Measurements from ENCODE around the gene STAT3.

Gene STAT3

DNA sequence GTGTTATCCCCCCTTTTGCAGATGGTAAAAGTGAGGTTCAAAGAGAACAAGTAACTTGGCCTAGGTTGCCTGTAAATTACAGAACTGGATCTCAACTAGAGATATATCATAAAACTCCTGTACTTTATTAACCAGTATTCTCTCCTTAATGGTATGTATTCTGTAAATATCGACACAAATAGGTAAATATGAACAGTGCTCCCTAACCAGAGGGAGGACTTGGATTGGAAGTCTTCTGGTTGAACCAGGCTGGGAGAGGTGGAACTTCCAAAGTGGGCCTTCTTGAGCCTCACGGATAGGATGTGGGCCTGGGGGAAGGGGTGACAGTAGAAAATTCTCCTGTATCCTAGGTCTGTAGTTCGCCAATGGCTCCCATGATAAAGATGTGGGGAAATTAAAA lies 92.2 kb downstream of the STAT3 start:
- TF ChIP-seq CTCF (IDR thresholded peaks at IDR 0.05; ENCODE audit: low read depth, low read length) = no peak
- TF ChIP-seq POLR2A (IDR thresholded peaks at IDR 0.05; ENCODE audit: extremely low read depth, insufficient read length) = no peak
- TF ChIP-seq, protein P1, sequence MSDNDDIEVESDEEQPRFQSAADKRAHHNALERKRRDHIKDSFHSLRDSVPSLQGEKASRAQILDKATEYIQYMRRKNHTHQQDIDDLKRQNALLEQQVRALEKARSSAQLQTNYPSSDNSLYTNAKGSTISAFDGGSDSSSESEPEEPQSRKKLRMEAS (IDR thresholded peaks at IDR 0.05; ENCODE audit: low read depth, low read length) = no peak
- no peak for TF ChIP-seq MYC (IDR thresholded peaks at IDR 0.05; ENCODE audit: low read depth, low read length)
- no peak for DNase-seq (ENCODE audit: low read depth)
- no peak overlapping the region for H3K4me3 ChIP-seq (ENCODE audit: low read depth, low read length)

DNA sequence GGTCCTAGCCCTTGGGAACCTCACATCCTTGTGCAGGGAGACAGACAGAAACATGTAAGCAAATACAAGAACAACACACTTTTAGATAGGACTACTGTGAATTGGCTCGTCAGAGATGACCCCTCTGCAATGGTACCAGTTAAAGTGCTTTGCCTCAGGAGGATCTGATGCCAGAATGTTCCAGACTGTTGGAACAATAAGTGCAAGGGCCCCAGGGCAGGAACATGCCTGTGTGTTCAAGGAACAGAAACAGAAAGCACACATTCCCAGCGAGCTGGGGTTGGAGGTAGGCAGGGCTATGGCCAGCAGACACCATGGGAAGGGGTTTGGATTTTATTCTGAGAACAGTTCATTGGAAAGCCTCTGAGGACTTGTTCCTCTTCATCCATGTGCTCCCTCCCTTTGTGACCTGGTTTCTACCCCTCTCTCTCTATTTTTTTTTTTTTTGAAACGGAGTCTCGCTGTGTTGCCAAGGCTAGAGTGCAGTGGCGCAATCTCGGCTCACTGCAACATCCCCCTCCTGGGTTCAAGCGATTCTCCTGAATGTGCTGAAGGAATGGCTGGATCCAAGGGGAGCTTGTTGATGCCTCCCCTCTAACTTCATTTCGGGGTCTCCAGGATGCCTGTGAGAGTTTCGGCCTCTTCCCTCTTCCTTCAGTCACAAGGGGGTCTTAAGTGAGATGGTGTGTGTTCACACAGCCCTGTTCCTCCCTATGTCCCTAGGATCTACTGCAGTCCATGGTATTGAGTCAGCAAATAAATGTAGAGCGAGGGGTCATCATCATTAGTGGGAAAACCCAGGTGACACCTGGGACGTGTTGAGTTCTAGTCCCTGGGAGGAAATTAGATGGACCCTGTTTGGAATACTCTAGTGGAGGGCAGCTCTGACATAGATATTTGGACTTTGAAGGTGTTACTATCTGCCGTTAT lies 93.5 kb downstream of the STAT3 start:
- TF ChIP-seq MYC (IDR thresholded peaks at IDR 0.05; ENCODE audit: low read depth, low read length) = no peak
- TF ChIP-seq, protein P1 (IDR thresholded peaks at IDR 0.05; ENCODE audit: low read depth, low read length) = no peak
- H3K4me3 ChIP-seq (ENCODE audit: low read depth, low read length) = no peak overlapping the region
- no peak for DNase-seq (ENCODE audit: low read depth)

- no peak overlapping the region for H3K4me3 ChIP-seq (ENCODE audit: low read depth, low read length)
- DNase-seq (ENCODE audit: low read depth) = no peak
These were observed 97.1 kb downstream of the STAT3 start for GRCh38 chr17:42291129-42291528.

DNA sequence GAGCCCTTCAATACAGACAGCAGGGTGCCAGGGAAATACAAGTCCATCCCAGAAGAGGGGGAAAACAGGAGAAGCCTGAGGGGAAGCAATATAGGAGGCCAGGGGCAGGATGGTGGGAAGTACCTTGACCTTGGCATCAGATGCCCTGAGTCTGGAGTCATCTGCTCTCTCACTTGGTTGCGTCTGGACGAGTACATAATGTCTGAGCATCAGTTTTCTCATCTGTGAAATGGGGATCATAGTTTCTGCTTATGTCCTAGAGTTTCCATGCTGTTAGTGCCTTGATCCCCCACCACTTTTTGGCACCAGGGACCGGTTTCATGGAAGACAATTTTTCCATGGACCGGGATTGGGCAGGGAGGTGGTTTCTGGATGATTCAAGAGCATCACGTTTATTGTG lies 97.7 kb downstream of the STAT3 start:
- DNase-seq (ENCODE audit: low read depth) = no peak
- TF ChIP-seq, protein P1 (IDR thresholded peaks at IDR 0.05; ENCODE audit: low read depth, low read length) = no peak
- no peak for TF ChIP-seq POLR2A (IDR thresholded peaks at IDR 0.05; ENCODE audit: extremely low read depth, insufficient read length)
- TF ChIP-seq MYC (IDR thresholded peaks at IDR 0.05; ENCODE audit: low read depth, low read length) = no peak
- TF ChIP-seq CTCF (IDR thresholded peaks at IDR 0.05; ENCODE audit: low read depth, low read length) = no peak
- peak overlapping the region; percentile 21 for H3K4me3 ChIP-seq (ENCODE audit: low read depth, low read length)

More at GRCh38 chr17:42291129-42291528, 97.1 kb downstream of the STAT3 start:
- TF ChIP-seq, protein P1 (IDR thresholded peaks at IDR 0.05; ENCODE audit: low read depth, low read length) = no peak
- TF ChIP-seq CTCF (IDR thresholded peaks at IDR 0.05; ENCODE audit: low read depth, low read length) (no peak), POLR2A (IDR thresholded peaks at IDR 0.05; ENCODE audit: extremely low read depth, insufficient read length) (no peak), MYC (IDR thresholded peaks at IDR 0.05; ENCODE audit: low read depth, low read length) (no peak)

DNA sequence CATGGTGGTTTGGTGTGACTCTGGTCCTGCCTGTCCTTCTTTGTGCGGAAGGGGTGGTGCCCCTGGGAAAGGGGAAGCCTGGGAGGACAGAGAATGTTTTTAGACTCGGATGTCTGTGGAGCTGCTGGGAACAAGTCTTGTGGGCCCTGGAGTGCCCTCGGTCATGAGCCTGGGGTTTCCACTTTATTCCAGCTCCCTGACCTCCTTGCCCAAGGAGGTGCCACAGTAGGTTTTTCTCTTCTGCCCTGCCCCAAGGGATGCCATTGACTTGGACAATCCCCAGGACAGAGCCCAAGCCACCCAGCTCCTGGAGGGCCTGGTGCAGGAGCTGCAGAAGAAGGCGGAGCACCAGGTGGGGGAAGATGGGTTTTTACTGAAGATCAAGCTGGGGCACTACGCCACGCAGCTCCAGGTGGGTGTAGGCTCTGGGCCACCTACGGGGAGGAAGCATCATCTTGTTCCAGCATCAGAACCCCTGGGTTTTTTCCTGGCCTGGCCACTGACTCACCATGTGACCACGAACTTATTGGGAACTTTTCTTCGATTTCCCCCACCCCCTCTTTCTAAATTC lies 98.5 kb downstream of the STAT3 start:
- no peak for DNase-seq (ENCODE audit: low read depth)
- TF ChIP-seq MYC (IDR thresholded peaks at IDR 0.05; ENCODE audit: low read depth, low read length) (no peak), POLR2A (IDR thresholded peaks at IDR 0.05; ENCODE audit: extremely low read depth, insufficient read length) (no peak), CTCF (IDR thresholded peaks at IDR 0.05; ENCODE audit: low read depth, low read length) (no peak)
- TF ChIP-seq, protein P1 (IDR thresholded peaks at IDR 0.05; ENCODE audit: low read depth, low read length) = no peak
- H3K4me3 ChIP-seq (ENCODE audit: low read depth, low read length) = peak overlapping the region; percentile 57
